Stimulated activated CD4-positive, alpha-beta T cell treated with anti-CD3 and anti-CD28 coated beads, Interleukin-1b, Interleukin-23, amount 100 ng/mL, for 4 hours (primary cell): ENCODE measurements around the gene PHF10.
A peak's percentile ranks its signal among the peaks of the same experiment; 100 is the strongest.

ENCODE experiments used
- DNase-seq, 2 donors: peaks; one replicate each; pipeline ENCODE4 v3.0.0-alpha.2; 2020; ENCODE audit warnings: low read depth in 2 of 2

The PHF10 gene

DNA sequence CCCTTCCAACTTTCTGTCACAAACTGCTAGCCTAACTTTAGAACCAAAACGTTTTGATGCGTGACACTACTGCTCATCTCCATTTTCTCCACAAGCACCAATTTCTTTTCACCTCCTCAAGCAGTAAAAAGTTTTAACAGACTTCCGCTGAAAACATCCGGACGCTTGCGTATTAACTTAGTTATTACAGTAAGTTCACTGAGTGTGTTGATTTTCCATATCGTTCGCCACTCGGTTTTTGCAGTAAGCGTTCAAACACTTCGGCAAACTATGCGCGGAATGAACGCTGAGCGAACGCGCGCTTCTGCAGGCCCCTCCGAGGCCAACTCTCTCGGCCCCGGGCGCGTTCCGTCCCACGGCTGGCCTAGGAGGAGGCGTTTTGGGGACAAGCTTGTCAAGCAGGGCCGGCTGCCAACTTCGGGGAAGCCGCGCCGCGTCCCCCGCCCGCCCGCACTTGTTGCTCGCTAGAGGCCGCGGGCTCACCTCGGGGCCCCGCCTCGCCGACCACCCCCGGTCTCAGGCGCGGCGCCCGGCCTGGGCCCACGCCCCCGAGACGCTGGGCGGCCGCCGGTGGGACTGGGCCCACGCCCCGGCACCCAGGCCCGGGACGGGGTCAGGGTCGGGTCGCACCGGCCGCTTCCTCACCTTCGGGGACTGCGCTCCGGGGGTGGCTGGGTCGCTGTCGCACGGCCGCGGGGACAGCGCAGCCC, 945 bp downstream of the PHF10 start:
- DNase-seq: peak; percentile 33 to 57

DNA sequence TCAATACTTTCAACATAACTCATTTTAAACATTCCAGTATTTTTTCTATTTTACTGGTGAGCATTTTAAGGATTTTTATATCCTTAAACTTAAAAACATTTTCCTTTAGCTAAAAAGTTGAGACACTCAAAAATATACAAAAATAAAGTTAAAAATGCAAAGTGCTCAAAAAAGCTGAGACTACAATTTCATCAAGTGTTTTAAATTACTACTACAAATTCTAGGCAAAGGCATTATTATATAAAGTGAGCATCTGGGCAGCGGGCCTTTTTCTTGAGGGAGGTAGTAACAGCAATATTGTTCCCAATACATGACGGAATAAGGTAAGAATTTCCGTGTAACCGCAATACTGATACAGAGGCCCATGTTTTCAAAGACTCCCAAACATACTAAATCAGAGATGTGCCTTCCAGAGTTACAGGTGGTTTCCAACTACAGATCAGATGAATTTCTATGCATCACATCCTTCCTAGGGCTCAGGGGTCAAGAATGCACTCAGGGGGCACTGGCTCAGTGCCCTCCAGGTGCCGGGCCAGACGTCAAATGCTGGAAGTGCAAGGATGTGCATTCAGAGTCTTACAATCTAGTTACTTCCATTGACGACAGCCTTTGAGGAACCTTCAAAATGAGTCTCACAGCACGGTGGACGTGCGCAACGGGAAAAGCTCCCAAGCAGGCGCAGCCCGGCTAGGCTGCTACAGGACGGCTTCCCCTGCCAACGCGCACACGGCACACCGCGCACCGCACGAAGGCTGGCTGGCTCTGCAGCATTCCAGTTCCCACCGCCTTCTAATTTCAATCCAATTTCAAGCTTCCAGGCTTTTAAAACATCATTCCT, 1.7 kb downstream of the PHF10 start:
- DNase-seq: no peak

DNA sequence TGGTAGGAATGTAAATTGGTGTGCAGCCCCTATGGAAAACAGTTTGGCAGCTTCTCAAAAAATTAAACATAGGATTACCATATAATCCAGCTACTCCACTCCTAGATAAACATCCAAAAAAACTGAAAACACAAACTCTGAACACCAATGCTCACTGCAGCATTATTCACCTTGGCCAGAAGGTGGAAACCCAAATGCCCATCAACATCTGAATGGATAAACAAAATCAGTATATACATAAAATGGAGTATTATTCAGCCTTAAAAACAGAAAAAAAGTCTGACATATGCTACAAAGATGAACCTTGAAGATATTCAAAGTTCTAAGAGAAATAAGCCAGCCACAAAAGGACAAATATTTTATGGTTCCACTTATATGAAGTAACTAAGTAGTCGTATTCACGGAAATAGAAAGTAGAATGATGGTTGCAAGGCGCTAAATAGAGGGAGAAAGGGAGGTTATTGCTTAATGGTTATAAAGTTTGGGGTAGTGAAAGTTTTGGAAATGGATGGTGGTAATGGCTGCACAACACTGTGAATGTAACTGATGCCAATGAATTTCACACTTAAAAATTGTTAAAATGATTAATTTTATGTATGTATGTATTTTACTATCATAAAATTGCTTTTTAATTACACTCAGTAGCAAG, 4.0 kb downstream of the PHF10 start:
- no peak for DNase-seq

DNA sequence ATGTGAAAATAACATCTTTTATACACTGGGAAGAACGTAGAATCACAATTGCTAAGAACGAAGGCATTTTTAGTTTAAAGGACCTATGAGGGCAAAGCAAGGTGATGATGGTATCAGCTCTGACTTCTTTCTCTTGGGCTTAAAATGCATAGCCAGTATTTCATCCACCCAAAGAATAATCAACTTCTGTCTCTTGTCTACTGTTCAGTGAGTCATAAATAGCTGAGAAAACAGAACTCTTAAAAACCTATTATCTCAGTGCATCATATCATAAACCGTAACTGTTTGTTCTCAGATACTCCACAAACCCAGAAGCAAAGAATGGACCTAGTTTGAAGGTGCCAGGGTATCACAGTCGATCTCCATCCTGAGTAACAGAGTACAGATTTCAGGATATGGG, 5.2 kb downstream of the PHF10 start:
- DNase-seq: no peak

DNA sequence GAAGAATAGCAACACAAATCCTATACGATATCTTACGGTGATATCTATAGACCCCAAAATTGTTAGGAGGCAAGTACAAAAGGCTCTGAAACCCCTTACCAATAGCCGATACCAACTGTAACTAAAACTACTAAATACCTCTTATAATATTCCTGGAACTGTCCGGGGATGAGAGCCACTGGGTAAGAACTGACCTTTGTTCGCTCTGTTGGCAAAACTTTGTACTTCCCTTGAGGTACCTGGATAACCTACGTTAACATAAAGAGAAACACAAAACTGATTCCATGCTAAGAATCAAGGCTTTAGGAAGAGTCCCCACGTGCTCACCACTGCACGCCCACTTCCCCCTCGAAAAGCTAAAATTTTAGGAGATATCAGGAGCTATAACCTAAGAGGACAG, 9.7 kb downstream of the PHF10 start:
- no peak for DNase-seq

DNA sequence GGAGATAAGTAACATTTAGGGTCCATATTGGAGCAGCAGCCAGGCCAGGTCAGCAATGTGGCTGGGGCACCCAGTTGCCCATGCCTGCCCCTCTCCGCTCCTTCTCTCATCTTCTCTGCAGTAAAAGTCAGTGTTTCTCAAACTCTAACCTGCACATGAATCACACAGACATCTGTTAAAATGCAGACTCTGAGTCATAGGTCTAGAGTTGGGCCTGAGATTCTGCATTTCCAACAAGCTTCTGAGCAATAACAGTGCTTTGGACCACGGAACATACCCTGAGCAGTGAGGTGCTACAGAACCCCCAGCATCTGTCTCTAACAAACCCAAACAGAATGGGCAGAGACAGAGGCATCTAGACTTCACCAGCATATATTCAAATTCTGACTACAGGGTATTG, 10.1 kb downstream of the PHF10 start:
- DNase-seq: no peak

DNA sequence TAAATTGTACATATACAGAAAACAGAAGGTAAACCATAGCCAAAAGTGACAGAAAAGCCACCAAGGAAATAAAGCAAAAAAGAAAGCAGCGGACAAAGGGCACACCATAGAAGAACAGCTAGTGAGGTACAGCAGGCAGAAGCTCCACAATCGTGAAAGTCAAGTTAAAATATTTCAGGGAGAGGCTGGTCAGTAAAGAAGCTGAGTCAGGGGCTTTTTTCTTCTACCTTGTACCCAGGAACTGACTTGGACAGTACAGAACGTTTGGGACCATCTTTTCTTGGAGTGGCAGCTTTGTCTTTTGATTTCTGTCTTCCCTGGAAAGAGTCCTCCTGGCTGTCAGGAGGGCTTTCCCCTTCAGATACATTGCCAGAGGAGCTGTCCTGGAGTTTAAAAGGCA, 14.3 kb downstream of the PHF10 start:
- DNase-seq: no peak

DNA sequence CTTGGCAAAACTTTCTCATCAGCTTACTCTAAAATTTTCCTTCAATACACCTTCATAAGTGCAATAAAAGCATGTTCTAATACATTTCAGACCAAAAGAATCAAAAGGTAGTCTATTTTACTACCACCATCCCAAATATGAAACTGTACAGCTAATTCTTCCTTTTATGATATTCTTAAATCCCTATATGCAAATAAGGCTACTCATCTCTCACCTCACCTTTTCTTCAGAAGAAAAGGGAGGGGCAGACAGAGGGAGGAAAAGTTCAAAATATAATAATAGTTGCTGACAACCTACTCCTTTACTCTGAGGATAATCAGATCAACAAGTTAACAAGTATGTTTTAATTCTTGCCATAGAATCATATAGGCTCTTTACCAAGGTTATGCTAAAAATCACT, 15.0 kb downstream of the PHF10 start:
- DNase-seq: no peak

DNA sequence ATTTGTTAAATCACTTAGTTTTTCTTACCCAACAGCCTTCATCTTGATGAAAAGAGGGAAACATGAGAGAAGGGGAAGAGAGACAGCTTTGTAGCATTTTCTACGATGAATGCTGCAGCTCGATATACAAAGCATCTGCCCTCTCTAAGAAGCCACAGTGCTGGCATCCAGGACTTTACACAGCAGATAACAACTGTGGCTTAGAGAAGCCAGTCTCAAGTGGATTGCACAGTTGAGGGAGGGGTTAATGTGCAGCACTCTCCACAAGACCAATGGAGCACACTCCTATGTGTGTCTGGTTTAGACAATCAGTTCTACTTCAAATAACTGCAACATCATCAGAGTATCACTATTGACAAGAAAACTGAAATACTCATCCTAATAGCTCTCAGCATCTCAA, 16.5 kb downstream of the PHF10 start:
- no peak for DNase-seq

DNA sequence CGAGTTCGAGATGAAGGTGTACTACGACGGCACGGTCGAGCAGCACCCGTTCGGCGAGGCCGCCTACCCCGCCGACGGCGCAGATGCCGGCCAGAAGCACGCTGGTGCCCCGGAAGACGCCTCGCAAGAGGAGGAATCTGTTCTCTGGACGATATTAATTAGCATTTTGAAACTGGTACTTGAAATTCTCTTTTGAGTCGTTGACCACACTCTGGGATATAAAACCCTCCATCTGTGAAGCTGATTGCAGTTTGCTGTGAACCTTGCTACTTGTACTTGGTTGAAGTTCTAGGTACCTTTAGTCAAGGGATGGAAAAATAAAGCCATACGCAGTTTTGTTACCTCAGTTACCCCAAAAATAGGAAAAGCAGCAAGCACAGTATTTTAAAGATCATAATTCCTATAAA, 21.5 kb downstream of the PHF10 start:
- DNase-seq: peak in 1 of 2 donors; percentile 25

DNA sequence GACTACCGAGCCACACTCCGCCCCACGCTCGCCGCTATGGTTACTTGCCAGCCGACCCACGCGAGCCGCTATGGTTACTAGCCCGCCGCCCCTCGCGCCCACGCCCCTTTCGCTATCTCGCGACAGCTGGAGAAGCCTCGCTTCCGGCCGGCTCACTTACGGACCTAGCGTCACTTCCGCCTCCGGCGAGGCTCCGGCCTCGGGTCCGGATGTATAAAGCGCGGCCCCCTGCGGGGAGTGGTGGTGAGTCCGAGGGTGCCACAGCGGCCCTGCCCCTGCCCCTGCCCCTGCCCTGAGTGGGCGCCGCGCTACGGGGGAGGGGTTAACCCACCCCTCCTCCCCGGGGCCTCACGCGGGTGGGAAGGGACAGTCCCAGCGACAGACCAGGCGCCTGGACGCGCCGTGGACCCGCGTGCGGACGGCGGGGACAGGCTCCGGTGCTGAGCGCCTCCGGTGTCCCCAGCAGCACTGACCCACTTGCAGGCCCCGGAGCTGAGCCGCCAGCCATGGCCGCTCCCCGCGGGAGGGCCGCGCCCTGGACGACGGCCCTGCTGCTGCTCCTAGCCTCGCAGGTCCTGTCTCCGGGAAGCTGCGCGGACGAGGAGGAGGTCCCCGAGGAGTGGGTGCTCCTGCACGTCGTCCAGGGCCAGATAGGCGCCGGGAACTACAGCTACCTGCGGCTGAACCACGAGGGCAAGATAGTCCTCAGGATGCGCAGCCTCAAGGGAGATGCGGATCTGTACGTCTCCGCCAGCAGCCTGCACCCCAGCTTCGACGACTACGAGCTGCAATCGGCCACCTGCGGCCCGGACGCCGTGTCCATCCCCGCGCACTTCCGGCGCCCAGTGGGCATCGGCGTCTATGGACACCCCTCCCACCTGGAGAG, 22.1 kb downstream of the PHF10 start, which contains the start of the genes C6orf120 and WDR27:
C6orf120 (plus strand) TSS at position 173 of the 886 bp plus-strand sequence; CDS start at position 507, 334 bp downstream.
WDR27 (minus strand) TSS at position 76 of the 886 bp plus-strand sequence. CDS start 13,024 bp downstream, outside the sequence.
- peak; percentile 97 to 98 for DNase-seq

DNA sequence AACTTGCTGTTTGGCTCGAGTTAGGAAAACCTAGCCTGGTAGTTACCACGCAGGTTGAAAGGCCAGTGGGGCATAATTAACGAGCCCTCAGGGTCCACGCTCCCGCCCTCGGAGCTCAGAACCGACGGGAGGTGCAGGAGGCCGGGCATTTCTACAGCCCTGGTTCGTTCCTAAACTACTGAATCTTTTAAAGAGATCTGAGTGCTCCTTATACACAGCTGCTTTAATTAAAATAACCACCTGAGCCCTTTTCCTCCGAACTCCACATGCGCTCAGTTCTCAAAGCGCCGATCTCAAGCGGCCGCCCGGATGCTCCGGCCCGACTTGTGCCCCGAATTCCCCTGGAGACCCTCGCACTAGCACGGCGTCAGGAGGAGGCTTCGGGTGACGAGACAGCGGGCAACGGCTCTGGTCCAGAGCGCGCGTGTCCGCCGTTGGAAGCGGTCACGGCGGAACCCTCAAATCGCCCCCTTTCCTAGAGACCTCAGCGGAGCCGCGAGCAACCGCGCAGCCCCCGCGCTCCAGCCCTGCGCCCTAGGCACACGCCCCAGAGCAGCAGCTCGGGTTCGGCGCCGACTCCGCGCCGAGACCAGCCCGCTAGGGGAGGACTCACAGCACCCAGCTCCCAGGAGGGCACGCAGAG, 22.9 kb downstream of the PHF10 start:
- DNase-seq: no peak

DNA sequence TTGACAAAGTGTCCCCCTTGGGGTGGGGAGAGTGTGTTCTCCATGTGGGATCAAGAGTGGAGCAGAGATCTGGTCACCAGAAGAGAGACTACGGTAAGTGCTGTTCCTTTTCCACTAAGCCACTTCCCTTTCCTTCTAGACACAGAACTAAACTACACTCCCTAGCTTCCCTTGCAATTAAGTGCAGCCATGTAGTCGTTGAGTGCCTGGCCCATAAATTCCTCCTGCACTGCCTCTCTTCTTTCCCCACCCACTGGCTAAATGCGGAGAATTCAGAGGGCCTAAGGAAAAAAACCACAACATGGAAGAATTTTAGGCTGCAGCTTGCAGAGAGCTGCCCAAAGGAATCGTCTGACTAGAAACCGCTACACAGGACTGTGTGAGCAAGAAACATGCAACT, 24.0 kb downstream of the PHF10 start:
- no peak for DNase-seq

DNA sequence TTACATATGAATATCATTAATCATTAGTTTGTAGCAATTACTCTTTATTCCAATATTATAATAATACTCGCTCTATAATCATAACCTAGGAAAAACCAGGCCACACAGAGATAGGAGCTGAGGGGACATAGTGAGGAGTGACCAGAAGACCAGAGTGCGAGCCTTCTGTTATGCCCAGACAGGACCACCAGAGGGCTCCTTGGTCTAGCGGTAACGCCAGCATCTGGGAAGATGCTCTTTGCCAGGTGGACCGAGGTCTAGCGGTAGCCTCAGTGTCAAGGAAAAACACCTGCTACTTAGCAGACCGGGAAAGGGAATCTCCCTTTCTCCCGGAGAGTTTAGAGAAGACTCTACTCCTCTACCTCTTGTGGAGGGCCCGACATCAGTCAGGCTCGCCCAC, 27.2 kb downstream of the PHF10 start:
- DNase-seq: peak in 1 of 2 donors; percentile 8

DNA sequence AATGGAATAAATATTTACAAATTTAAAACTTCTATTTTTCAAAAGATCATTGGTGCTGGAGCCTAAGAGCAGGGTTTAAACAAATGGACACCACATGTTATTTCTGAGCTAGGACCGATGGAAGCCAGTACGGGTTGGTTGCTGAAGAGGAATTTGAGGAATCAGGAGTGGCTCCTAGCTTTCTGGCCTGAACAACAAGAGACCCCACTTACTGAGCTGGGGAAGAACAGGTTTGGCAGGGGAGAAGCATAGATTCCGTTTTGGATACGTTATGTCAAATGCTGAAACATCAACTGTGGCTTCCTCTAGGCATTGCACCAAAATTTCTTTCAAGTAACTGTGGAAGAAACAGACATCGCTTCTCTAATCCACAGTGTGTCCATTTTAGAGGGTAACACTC, 29.2 kb downstream of the PHF10 start:
- DNase-seq: no peak

DNA sequence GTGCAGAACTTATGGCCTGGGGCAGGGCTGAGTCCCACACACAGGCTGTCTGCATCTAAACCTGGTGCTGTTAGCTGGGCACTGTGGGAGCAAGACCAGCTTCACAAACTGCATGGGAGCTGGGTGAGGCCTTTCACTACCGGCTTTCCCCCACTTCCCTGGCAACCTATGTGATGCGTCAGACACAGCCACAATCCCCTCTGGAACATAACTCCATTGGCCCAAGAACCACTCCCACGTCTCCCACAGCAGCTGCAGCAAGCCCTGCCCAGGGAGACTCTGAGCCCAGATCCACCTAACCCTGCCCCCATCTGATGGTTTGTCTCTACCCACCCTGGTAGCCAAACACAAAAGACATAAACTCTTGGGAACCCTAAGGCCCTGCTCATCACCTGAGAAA, 31.8 kb downstream of the PHF10 start:
- no peak for DNase-seq

DNA sequence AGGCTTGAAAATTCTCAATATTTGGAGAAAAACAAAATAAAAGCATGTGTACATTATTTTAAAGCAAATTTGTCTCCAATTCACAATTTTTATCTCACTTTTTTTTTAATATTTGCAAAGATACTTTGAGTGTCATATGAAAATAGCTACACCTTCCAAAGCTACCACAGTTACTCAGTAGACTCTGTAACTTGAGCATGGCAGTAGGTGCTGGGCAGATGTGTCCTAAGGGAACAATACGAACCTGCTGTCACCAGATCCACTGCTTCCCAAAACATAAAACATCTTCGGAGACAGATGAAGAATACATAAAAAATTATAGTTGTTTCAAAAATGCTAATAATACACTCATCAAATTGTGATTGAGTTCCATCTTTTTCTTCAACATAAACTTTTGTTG, 33.0 kb downstream of the PHF10 start:
- DNase-seq: no peak

DNA sequence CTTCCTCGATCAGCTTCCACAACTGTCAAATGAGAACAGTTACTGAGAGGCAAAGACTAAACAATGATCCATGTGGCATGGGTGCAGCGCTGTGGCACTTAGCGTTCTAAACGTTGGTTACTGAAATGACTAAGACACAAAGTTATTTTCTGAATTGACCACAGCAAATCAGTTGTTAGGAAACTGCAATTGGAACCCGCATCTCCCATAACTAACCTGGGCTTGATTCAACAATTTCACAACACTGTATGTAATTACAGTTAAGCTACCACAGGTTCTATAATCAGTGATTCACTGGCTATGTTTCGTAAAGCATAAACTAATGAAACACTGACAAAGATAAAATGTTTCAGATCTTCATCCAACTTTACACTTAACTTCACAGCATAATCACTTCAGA, 35.0 kb downstream of the PHF10 start:
- DNase-seq: no peak

DNA sequence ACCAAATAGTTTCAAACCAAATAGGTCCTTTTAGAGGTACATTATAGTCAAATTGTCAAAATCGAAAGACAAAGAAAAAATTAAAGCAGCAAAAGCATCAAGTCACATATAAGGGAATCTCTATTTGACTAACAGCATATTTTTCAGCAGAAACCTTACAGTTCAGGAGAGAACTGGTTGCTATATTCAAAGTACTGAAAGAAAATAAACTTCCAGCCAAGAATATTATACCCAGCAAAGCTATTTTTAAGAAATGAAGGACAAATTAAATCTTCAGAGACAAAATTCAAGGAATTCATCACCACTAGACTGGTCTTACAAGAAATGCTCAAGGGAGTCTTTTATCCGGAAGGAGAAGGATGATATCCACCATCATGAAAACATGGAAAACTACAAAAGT, 38.4 kb downstream of the PHF10 start:
- DNase-seq: no peak

DNA sequence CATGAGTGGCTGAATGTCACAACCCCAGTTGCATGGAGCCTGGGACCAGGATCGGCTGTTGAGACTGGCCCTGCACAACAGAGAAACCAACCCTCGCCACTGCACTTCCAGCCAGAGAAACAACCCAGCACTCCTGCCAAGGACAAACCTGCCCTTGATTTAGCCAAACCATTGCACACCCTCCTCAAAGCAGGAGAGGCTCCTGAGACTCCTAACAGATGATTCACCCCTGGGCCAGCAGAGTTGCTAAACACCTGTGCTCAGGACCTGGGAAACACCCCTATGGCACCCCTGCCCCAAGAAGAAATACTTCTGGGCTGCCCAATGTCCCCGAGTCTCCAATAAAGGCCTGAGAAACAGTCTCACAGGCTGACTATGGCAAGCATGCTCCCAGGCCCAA, 40.2 kb downstream of the PHF10 start:
- no peak for DNase-seq

DNA sequence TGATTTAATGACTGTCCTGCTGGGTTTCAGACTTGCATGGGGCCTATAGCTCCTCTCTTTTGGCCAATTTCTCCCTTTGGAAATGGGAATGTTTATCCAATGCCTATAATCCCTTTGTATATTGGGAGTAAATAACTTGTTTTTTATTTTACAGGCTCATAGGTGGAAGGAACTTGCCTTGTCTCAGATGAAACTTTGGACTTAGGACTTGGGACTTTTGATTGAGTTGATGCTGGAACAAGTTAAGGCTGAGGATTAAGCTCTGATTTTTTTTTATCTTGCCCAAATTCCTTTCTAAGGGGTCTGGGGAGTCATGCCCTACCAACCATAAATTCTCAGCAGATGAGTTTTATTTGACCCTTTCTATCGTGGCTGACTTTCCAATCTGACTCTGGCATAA, 46.0 kb downstream of the PHF10 start:
- no peak for DNase-seq
